Heart left ventricle (tissue), 16 donors: ENCODE results near the gene DSP. TPM values are rescaled to one million over a fixed set of nuclear protein-coding genes. Genes with fewer than 3 reads are reported as not detected.

Experiments
- ATAC-seq, 4 donors: fragments of 200-7000 bp; cut with Tn5 transposase; one replicate each; pipeline ENCODE4 v1.9.1; 2020 to 2022; ENCODE audit warnings: moderate library complexity in 4 of 4, mild to moderate bottlenecking in 3 of 4, moderate number of reproducible peaks in 1 of 4
- DNase-seq, 5 donors: peaks; one replicate each; pipeline ENCODE4 v3.0.0-alpha.2; 2020
- H3K27ac ChIP-seq, 12 donors: fragments of 200-600 bp; sonication (generic) in 4 of 12; one replicate each; pipeline versions ENCODE4 v1.5.0 to v1.8.0; 2016 to 2022; ENCODE audit warnings: mild to moderate bottlenecking in 2 of 12
- H3K27me3 ChIP-seq, 9 donors: fragments of 200-600 bp; sonication (generic) in 2 of 9; one replicate each; pipeline versions ENCODE4 v1.5.1 to v1.8.0; 2016 to 2022; ENCODE audit warnings: mild to moderate bottlenecking in 3 of 9
- H3K36me3 ChIP-seq, 9 donors: fragments of 200-600 bp; sonication (generic) in 2 of 9; one replicate each; pipeline versions ENCODE4 v1.5.0 to v1.8.0; 2018 to 2022; ENCODE audit warnings: mild to moderate bottlenecking in 2 of 9
- H3K4me1 ChIP-seq, 12 donors: fragments of 200-600 bp; sonication (generic) in 4 of 12; one replicate each; pipeline versions ENCODE4 v1.5.0 to v1.8.0; 2016 to 2022; ENCODE audit warnings: mild to moderate bottlenecking in 3 of 12
- H3K4me3 ChIP-seq, 12 donors: fragments of 200-600 bp; sonication (generic) in 4 of 12; one replicate each; pipeline versions ENCODE4 v1.5.0 to v1.8.0; 2017 to 2022; ENCODE audit warnings: mild to moderate bottlenecking in 9 of 12, moderate library complexity in 4 of 12
- H3K9me3 ChIP-seq, 12 donors: fragments of 200-600 bp; sonication (generic) in 4 of 12; one replicate each; pipeline versions ENCODE4 v1.5.0 to v1.8.0; 2016 to 2022; ENCODE audit warnings: mild to moderate bottlenecking in 1 of 12
- CTCF ChIP-seq, 12 donors: fragments of 200-600 bp; sonication (generic) in 4 of 12; IDR thresholded peaks; one replicate each; pipeline versions ENCODE4 v1.5.0 to v1.8.0; 2018 to 2022; ENCODE audit warnings: antibody characterized with exemption in 12 of 12, mild to moderate bottlenecking in 5 of 12
- POLR2A ChIP-seq, 2 donors: fragments of 450-650 bp; IDR thresholded peaks; one replicate each; pipeline ENCODE4 v1.6.1; 2017; ENCODE audit warnings: antibody characterized with exemption in 2 of 2, mild to moderate bottlenecking in 2 of 2, moderate library complexity in 2 of 2
- WGBS, 4 donors: extraction: QIAGEN DNeasy Blood & Tissue Kit in 2 of 4; methylation state at CpG; one replicate each; pipeline versions ENCODE4 v1.1.5 to v1.1.7; 2013 to 2018; 5-methylcytosine and 5-hydroxymethylcytosine counted together
- intact Hi-C, 10 donors: fragments of 100-400 bp; cut with DNase I; formaldehyde crosslinking; loops; one replicate each; pipeline versions ENCODE4 v1.11.1 to v1.14.2; 2022
- polyA plus RNA-seq, 2 donors: library from polyadenylated mRNA; stranded (reverse); fragments of 200-250 nt; gene quantifications; one replicate each; pipeline ENCODE4 v1.2.3, GENCODE V29; 2013
- total RNA-seq, 9 donors: library from RNA; depleted of rRNA in 2 of 9; stranded (reverse); fragments of >200 nt in 2 of 9; fragmentation: NEBNext Ultra II Directional in 3 of 9; extraction: Animal tissue kit (Norgen Biotek cat#: 25700) in 3 of 9; gene quantifications; one replicate each; pipeline versions ENCODE4 v1.1.0 to v1.2.4, GENCODE V29; 2016 to 2023
- donor health status: ischemic (EF 13 %, LVEDD 7.1; RV severe dilation, severe dysfunction).
- donor health status: healthy with polysubstance abuse.
- donor health status: DM: no; HTN: yes; CAD: no.
- donor health status: DM: no; HTN: no; CAD: no.
- donor health status: ischemic (EF 25% LVEDD 6.9; RV normal size, moderate dysfunction).
- donor health status: ischemic (EF 25% LVEDD 5.7; RV mildly dilated, moderate dysfunction).
- donor health status: healthy.
- donor health status: DM: yes; HTN: yes; CAD: no.
- donor health status: ischemic (EF 35%, LVEDD 5.7; RV mildly dilated, moderate dysfunction).
- donor health status: nonischemic (EF 11% LVEDD 7.7; RV severe dilation, severe dysfunction).
- donor health status: DM: yes; HTN: yes; CAD: no.
- donor health status: PGD.
- donor health status: ischemic (EF 29% LVEDD 5.4; RV normal size, mild dysfunction).
- donor health status: nonischemic (EF 23%, LVEDD 6.1; RV moderate dilation, normal function).

Gene DSP
- total and polyA plus RNA-seq, 11 donors: 81.9 to 373 (median 278) TPM

- Histone ChIP-seq H3K27ac (no peak overlapping the region), H3K4me1 (peaks cover 0 to 7% (median 0%) of the 10 kb centered on the region in 12 donors), H3K9me3 (no peaks in the 10 kb centered on the region), H3K27me3 (peaks cover 0 to 40% (median 0%) of the 10 kb centered on the region in 9 donors), H3K4me3 (no peak overlapping the region), H3K36me3 (no peaks in the 10 kb centered on the region)
- DNase-seq: no peak
- intact Hi-C loops: no loop called here
- no peak for ATAC-seq
- 58 to 68% (median 63%) methylated on average over 8 of the region's 8 CpGs for WGBS, 4 donors
- TF ChIP-seq POLR2A (IDR thresholded peaks at IDR 0.05): no peak
- TF ChIP-seq CTCF (IDR thresholded peaks at IDR 0.05): no peak
These were observed 8.7 kb upstream of the DSP start for GRCh38 chr6:7532821-7533220.

GRCh38 chr6:7534192-7534591, 7.3 kb upstream of the DSP start:
- DNase-seq (no peak), ATAC-seq (no peak)
- TF ChIP-seq CTCF (IDR thresholded peaks at IDR 0.05) (no peak), POLR2A (IDR thresholded peaks at IDR 0.05) (no peak)
- intact Hi-C loops: no loop called here
- Histone ChIP-seq H3K4me3 (no peak overlapping the region), H3K4me1 (peaks cover 0 to 9% (median 0%) of the 10 kb centered on the region in 12 donors), H3K36me3 (no peaks in the 10 kb centered on the region), H3K9me3 (no peaks in the 10 kb centered on the region), H3K27ac (no peak overlapping the region), H3K27me3 (peaks cover 0 to 54% (median 0%) of the 10 kb centered on the region in 9 donors)
- WGBS, 4 donors: 96 to 99% (median 97%) methylated on average over 5 of the region's 5 CpGs

- H3K36me3 ChIP-seq: no peaks in the 10 kb centered on the region
- peaks cover 0 to 67% (median 6%) of the 10 kb centered on the region in 9 donors for H3K27me3 ChIP-seq
- 76 to 85% (median 82%) methylated on average over 5 of the region's 5 CpGs for WGBS, 4 donors
- no peak overlapping the region for H3K27ac ChIP-seq
- TF ChIP-seq CTCF (IDR thresholded peaks at IDR 0.05) (no peak), POLR2A (IDR thresholded peaks at IDR 0.05) (no peak)
- intact Hi-C loops: no loop called here
- ATAC-seq (no peak), DNase-seq (no peak)
- H3K4me1 ChIP-seq: peaks cover 0 to 9% (median 0%) of the 10 kb centered on the region in 12 donors
- no peak overlapping the region for H3K4me3 ChIP-seq
- no peaks in the 10 kb centered on the region for H3K9me3 ChIP-seq
These were observed 6.0 kb upstream of the DSP start for GRCh38 chr6:7535498-7535897.

GRCh38 chr6:7537565-7538174, 3.8 kb upstream of the DSP start:
- Histone ChIP-seq H3K4me1 (peaks cover 0 to 25% (median 5%) of the 10 kb centered on the region in 12 donors), H3K4me3 (no peak overlapping the region), H3K36me3 (no peaks in the 10 kb centered on the region), H3K27me3 (peaks cover 0 to 82% (median 22%) of the 10 kb centered on the region in 9 donors), H3K9me3 (no peaks in the 10 kb centered on the region), H3K27ac (peak overlapping the region; percentile 47 to 84 (median 78))
- no peak for TF ChIP-seq CTCF (IDR thresholded peaks at IDR 0.05)
- TF ChIP-seq POLR2A (IDR thresholded peaks at IDR 0.05): no peak
- DNase-seq (no peak), ATAC-seq (peak in 1 of 4 donors; percentile 38)
- WGBS, 4 donors: 27 to 36% (median 31%) methylated on average over 4 of the region's 4 CpGs
- intact Hi-C loops: loop anchor here in 1 of 10 donors (2.0 kb wide), 1 partner anchor 69 kb away; no protein-coding TSS in a partner anchor
